HG02885 (cell line): ENCODE data around the gene SLC6A9.

Experiments
- ATAC-seq: cut with Tn5 transposase; IDR thresholded peaks from one replicate; pipeline ENCODE4 v1.9.1; 2021; ENCODE audit warnings: mild to moderate bottlenecking; ENCODE audit not compliant: unreplicated experiment, poor library complexity

Gene SLC6A9

GRCh38 chr1:44012404-44012803 is 18.9 kb downstream of the SLC6A9 start:
- ATAC-seq: no peak

- ATAC-seq: no peak
Observed at GRCh38 chr1:44010935-44011471, 20.3 kb downstream of the SLC6A9 start.

- no peak for ATAC-seq
Observed at GRCh38 chr1:44008259-44008658, 23.0 kb downstream of the SLC6A9 start.

GRCh38 chr1:44002606-44003157 is 28.6 kb downstream of the SLC6A9 start:
- no peak for ATAC-seq

GRCh38 chr1:44002165-44002564 is 29.1 kb downstream of the SLC6A9 start:
- ATAC-seq: no peak

GRCh38 chr1:44000122-44000665 is 31.1 kb downstream of the SLC6A9 start:
- ATAC-seq: no peak

- ATAC-seq: no peak
Observed at GRCh38 chr1:43999455-43999854, 31.8 kb downstream of the SLC6A9 start.

GRCh38 chr1:43998000-43998378 is 33.3 kb downstream of the SLC6A9 start:
- no peak for ATAC-seq

GRCh38 chr1:43997295-43997999 is 33.8 kb downstream of the SLC6A9 start:
- no peak for ATAC-seq

- ATAC-seq: no peak
Observed at GRCh38 chr1:43996733-43997115, 34.5 kb downstream of the SLC6A9 start.

- no peak for ATAC-seq
Observed at GRCh38 chr1:43995984-43996732, 35.1 kb downstream of the SLC6A9 start.

GRCh38 chr1:43994794-43995790 is 36.2 kb downstream of the SLC6A9 start:
- no peak for ATAC-seq

- ATAC-seq: no peak
Observed at GRCh38 chr1:43994071-43994470, 37.2 kb downstream of the SLC6A9 start.

GRCh38 chr1:43993206-43993914 is 37.9 kb downstream of the SLC6A9 start:
- ATAC-seq: no peak

- ATAC-seq: no peak
Observed at GRCh38 chr1:43992232-43992995, 38.8 kb downstream of the SLC6A9 start.

GRCh38 chr1:43991476-43992231 is 39.6 kb downstream of the SLC6A9 start, which contains the start of gene CCDC24:
TSS of gene CCDC24 (plus strand) at chr1:43991599. CDS start at chr1:43991879, 280 bp downstream.
- peak; percentile 88 for ATAC-seq

- ATAC-seq: no peak
Observed at GRCh38 chr1:43991200-43991475, 40.1 kb downstream of the SLC6A9 start.
